ENCODE measurements around the gene TMEM18.

Gene TMEM18

DNA sequence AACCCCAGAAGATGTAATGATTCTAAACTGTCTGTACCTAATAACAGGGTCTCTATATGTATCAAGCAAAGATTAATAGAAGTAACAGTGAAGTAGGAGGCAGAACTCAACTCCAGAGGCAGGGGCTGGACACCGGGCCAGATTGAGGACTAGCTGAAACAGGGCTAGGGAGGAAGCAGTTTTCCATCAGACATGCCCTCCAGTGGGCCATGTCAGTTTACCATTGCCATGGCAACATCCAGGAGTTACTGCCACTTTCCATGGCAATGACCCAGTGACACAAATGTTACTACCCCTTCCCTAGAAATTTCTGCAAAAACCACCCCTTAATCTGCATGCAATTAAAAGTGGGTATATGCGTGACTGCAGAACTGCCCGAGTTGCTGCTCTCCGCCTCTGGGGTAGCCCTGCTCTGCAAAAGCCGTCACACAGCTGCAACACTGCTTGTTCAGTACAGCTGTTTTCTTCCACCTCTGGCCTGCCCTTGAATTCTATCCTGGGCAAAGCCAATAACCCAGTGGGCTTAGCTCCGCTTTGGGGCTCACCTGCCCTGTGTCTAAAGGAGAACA is 58.7 kb downstream of the TMEM18 start:
- H3K4me3 ChIP-seq (ENCODE audit: low read depth, low read length) = no peak overlapping the region
- no peak for DNase-seq (ENCODE audit: low read depth, low spot score)
- CTCF ChIA-PET = no interaction called here
- POLR2A ChIA-PET = no interaction called here
- TF ChIP-seq, protein P1, sequence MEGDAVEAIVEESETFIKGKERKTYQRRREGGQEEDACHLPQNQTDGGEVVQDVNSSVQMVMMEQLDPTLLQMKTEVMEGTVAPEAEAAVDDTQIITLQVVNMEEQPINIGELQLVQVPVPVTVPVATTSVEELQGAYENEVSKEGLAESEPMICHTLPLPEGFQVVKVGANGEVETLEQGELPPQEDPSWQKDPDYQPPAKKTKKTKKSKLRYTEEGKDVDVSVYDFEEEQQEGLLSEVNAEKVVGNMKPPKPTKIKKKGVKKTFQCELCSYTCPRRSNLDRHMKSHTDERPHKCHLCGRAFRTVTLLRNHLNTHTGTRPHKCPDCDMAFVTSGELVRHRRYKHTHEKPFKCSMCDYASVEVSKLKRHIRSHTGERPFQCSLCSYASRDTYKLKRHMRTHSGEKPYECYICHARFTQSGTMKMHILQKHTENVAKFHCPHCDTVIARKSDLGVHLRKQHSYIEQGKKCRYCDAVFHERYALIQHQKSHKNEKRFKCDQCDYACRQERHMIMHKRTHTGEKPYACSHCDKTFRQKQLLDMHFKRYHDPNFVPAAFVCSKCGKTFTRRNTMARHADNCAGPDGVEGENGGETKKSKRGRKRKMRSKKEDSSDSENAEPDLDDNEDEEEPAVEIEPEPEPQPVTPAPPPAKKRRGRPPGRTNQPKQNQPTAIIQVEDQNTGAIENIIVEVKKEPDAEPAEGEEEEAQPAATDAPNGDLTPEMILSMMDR (IDR thresholded peaks at IDR 0.05; ENCODE audit: insufficient read depth, low read length, missing control alignments) = no peak

DNA sequence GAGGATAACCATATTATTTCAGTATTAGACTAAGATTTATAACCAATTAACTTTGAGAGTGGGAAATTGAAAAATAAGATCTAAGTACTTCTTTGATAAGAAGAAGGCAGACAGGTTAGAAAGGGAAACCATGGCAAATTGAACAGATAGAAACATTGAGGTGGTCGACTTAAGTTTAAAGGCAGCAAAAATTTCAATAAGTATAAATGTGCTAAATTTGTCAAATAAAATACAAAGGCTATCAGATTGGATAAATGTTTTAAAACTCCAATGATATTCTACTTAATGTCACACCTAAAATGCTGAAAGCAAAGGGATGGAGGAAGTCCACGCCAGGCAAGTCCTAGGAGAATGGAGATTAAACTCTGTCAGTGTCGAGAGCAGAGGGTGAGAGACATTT is 59.2 kb downstream of the TMEM18 start:
- POLR2A ChIA-PET = no interaction called here
- CTCF ChIA-PET = no interaction called here
- no peak overlapping the region for H3K4me3 ChIP-seq (ENCODE audit: low read depth, low read length)
- TF ChIP-seq, protein P1 (IDR thresholded peaks at IDR 0.05; ENCODE audit: insufficient read depth, low read length, missing control alignments) = no peak
- no peak for DNase-seq (ENCODE audit: low read depth, low spot score)

All from AG04449 (cell line).